ENCODE data around the gene RANBP10. TPM values are rescaled to one million over a fixed set of nuclear protein-coding genes. Genes with fewer than 3 reads are reported as not detected.

RANBP10 gene
- total RNA-seq, 1 experiment from 2014 or later = 25.5 TPM

- H3K27ac Mint-ChIP-seq (ENCODE audit: unreplicated experiment) = no peak overlapping the region
- TF ChIP-seq CTCF (IDR thresholded peaks at IDR 0.05; ENCODE audit: unreplicated experiment) = no peak
Observed at GRCh38 chr16:67676516-67676915, 129.8 kb downstream of the RANBP10 start.

GRCh38 chr16:67675999-67676398, 130.4 kb downstream of the RANBP10 start:
- H3K36me3 Mint-ChIP-seq (ENCODE audit: insufficient read depth, unreplicated experiment) = peaks cover 19% of the 10 kb centered on the region
- no peaks in the 10 kb centered on the region for H3K9me3 Mint-ChIP-seq (ENCODE audit: low read depth, unreplicated experiment)
- no TSS peak for BruUV-seq (replicated peaks)
- no peak overlapping the region for H3K27ac Mint-ChIP-seq (ENCODE audit: unreplicated experiment)
- peaks cover 13% of the 10 kb centered on the region for H3K4me1 Mint-ChIP-seq (ENCODE audit: low read depth, unreplicated experiment)
- CTCF ChIA-PET = interaction anchor here (0.5 kb wide), 1 partner anchor 95 kb away, joined by 3 read pairs; no protein-coding TSS in a partner anchor
- no peak for DNase-seq
- no peak overlapping the region for H3K4me3 Mint-ChIP-seq (ENCODE audit: low read depth, unreplicated experiment)
- intact Hi-C loops (cut with micrococcal nuclease; ENCODE audit: unreplicated experiment) = no loop called here
- TF ChIP-seq CTCF (IDR thresholded peaks at IDR 0.05; ENCODE audit: unreplicated experiment) = no peak
- H3K27me3 Mint-ChIP-seq (ENCODE audit: unreplicated experiment) = no peaks in the 10 kb centered on the region

More at GRCh38 chr16:67676516-67676915, 129.8 kb downstream of the RANBP10 start:
- no peak overlapping the region for H3K4me3 Mint-ChIP-seq (ENCODE audit: low read depth, unreplicated experiment)
- DNase-seq = no peak
- no TSS peak for BruUV-seq (replicated peaks)
- no peaks in the 10 kb centered on the region for H3K9me3 Mint-ChIP-seq (ENCODE audit: low read depth, unreplicated experiment)
- H3K27me3 Mint-ChIP-seq (ENCODE audit: unreplicated experiment) = no peaks in the 10 kb centered on the region
- intact Hi-C loops (cut with micrococcal nuclease; ENCODE audit: unreplicated experiment) = no loop called here
- peaks cover 19% of the 10 kb centered on the region for H3K36me3 Mint-ChIP-seq (ENCODE audit: insufficient read depth, unreplicated experiment)
- CTCF ChIA-PET = interaction anchor here (0.6 kb wide), 1 partner anchor 173 kb away, joined by 3 read pairs; no protein-coding TSS in a partner anchor
- H3K4me1 Mint-ChIP-seq (ENCODE audit: low read depth, unreplicated experiment) = peaks cover 13% of the 10 kb centered on the region

GRCh38 chr16:67675579-67675935, 130.8 kb downstream of the RANBP10 start:
- Mint-ChIP-seq H3K36me3 (ENCODE audit: insufficient read depth, unreplicated experiment) (peaks cover 19% of the 10 kb centered on the region), H3K27ac (ENCODE audit: unreplicated experiment) (no peak overlapping the region), H3K4me1 (ENCODE audit: low read depth, unreplicated experiment) (peaks cover 13% of the 10 kb centered on the region), H3K9me3 (ENCODE audit: low read depth, unreplicated experiment) (no peaks in the 10 kb centered on the region), H3K27me3 (ENCODE audit: unreplicated experiment) (no peaks in the 10 kb centered on the region), H3K4me3 (ENCODE audit: low read depth, unreplicated experiment) (no peak overlapping the region)
- intact Hi-C loops (cut with micrococcal nuclease; ENCODE audit: unreplicated experiment) = no loop called here
- TF ChIP-seq CTCF (IDR thresholded peaks at IDR 0.05; ENCODE audit: unreplicated experiment) = no peak
- CTCF ChIA-PET = interaction anchor here (0.5 kb wide), 1 partner anchor 96 kb away, joined by 3 read pairs; no protein-coding TSS in a partner anchor
- BruUV-seq (replicated peaks) = no TSS peak
- no peak for DNase-seq

GRCh38 chr16:67674851-67675578, 131.3 kb downstream of the RANBP10 start:
- TF ChIP-seq CTCF (IDR thresholded peaks at IDR 0.05; ENCODE audit: unreplicated experiment) = no peak
- no peak overlapping the region for H3K27ac Mint-ChIP-seq (ENCODE audit: unreplicated experiment)
- no peaks in the 10 kb centered on the region for H3K9me3 Mint-ChIP-seq (ENCODE audit: low read depth, unreplicated experiment)
- H3K4me3 Mint-ChIP-seq (ENCODE audit: low read depth, unreplicated experiment) = no peak overlapping the region
- CTCF ChIA-PET = no interaction called here
- BruUV-seq (replicated peaks) = no TSS peak
- H3K27me3 Mint-ChIP-seq (ENCODE audit: unreplicated experiment) = no peaks in the 10 kb centered on the region
- H3K4me1 Mint-ChIP-seq (ENCODE audit: low read depth, unreplicated experiment) = peaks cover 13% of the 10 kb centered on the region
- intact Hi-C loops (cut with micrococcal nuclease; ENCODE audit: unreplicated experiment) = no loop called here
- H3K36me3 Mint-ChIP-seq (ENCODE audit: insufficient read depth, unreplicated experiment) = peaks cover 19% of the 10 kb centered on the region
- no peak for DNase-seq

Data from Calu3 (cell line).